PC-9 (cell line): ENCODE measurements around the gene SOX2. TPM values are rescaled to one million over a fixed set of nuclear protein-coding genes. Genes with fewer than 3 reads are reported as not detected.

Source experiments
- BruUV-seq: library from RNA; stranded (reverse); fragments of 400-500 nt; replicated peaks from 2 replicates; lab custom pipeline; 2021; lab: Mats Ljungman, UMichigan
- CTCF ChIA-PET: fragments of 300-600 bp; sonication (Branson Sonifier 250); formaldehyde crosslinking; loops from one replicate; lab custom pipeline; 2022; ENCODE audit warnings: antibody characterized with exemption; lab: Charles Lee
- POLR2A ChIA-PET: fragments of 300-600 bp; sonication (Branson Sonifier 250); formaldehyde crosslinking; loops from one replicate; lab custom pipeline; 2022; ENCODE audit warnings: antibody characterized with exemption; ENCODE audit not compliant: unreplicated experiment; lab: Charles Lee
- DNase-seq, 2 experiments: peaks; one replicate each; pipeline versions ENCODE4 v3.0.0 to v3.0.0-alpha.2; 2015 to 2022; ENCODE audit warnings: mixed read lengths in 1 of 2
- H2AFZ ChIP-seq: fragments of 200-600 bp; sonication (generic); 2 replicates; pipeline ENCODE4 v1.8.1; 2017; ENCODE audit warnings: antibody characterized with exemption
- H3F3A ChIP-seq: fragments of 200-600 bp; sonication (generic); 2 replicates; pipeline ENCODE4 v1.8.1; 2017; ENCODE audit warnings: antibody characterized with exemption, mild to moderate bottlenecking, low read depth; ENCODE audit not compliant: insufficient read depth
- H3K27ac ChIP-seq: fragments of 200-600 bp; sonication (generic); 2 replicates; pipeline ENCODE4 v1.6.1; 2016; ENCODE audit warnings: mixed run types
- H3K27me3 ChIP-seq: fragments of 200-600 bp; sonication (generic); 2 replicates; pipeline ENCODE4 v1.6.1; 2016; ENCODE audit warnings: low read depth, mixed run types; ENCODE audit not compliant: insufficient read depth
- H3K36me3 ChIP-seq: fragments of 200-600 bp; sonication (generic); 2 replicates; pipeline ENCODE4 v1.6.1; 2016; ENCODE audit warnings: low read depth, mixed run types
- H3K4me1 ChIP-seq: fragments of 200-600 bp; sonication (generic); replicated peaks from 2 replicates; pipeline ENCODE4 v1.6.1; 2016; ENCODE audit warnings: mixed run types; ENCODE audit not compliant: insufficient read depth
- H3K4me2 ChIP-seq: fragments of 200-600 bp; sonication (generic); 2 replicates; pipeline ENCODE4 v1.6.1; 2017; ENCODE audit warnings: mixed run types
- H3K4me3 ChIP-seq: fragments of 200-600 bp; sonication (generic); 2 replicates; pipeline ENCODE4 v1.6.1; 2016; ENCODE audit warnings: mixed run types
- H3K79me2 ChIP-seq: fragments of 200-600 bp; sonication (generic); 2 replicates; pipeline ENCODE4 v1.6.1; 2017; ENCODE audit warnings: low read depth, mixed run types
- H3K9me2 ChIP-seq: fragments of 200-600 bp; sonication (generic); 2 replicates; pipeline ENCODE4 v1.8.1; 2017; ENCODE audit warnings: mild to moderate bottlenecking; ENCODE audit not compliant: insufficient read depth
- H3K9me3 ChIP-seq: fragments of 200-600 bp; sonication (generic); 2 replicates; pipeline ENCODE4 v1.8.1; 2016; ENCODE audit warnings: low read depth; ENCODE audit not compliant: insufficient read depth
- H4K20me1 ChIP-seq: fragments of 200-600 bp; sonication (generic); 2 replicates; pipeline ENCODE4 v1.8.1; 2017; ENCODE audit not compliant: insufficient read depth
- EZH2 ChIP-seq: fragments of 200-600 bp; sonication (generic); IDR thresholded peaks from 2 replicates; pipeline ENCODE4 v1.8.0; 2017; ENCODE audit warnings: antibody characterized with exemption, low read depth
- intact Hi-C: fragments of 100-400 bp; cut with micrococcal nuclease; formaldehyde crosslinking; loops from one replicate; pipeline ENCODE4 v1.10.0; 2022; ENCODE audit not compliant: unreplicated experiment
- total RNA-seq: library from RNA; stranded (reverse); gene quantifications from 2 replicates; pipeline ENCODE4 v1.2.3, GENCODE V29; 2021
- TF ChIP-seq, protein P1 (sequence below): fragments of 200-600 bp; sonication (generic); conservative IDR thresholded peaks from 2 replicates; pipeline ENCODE4 v1.6.1; 2017; ENCODE audit warnings: mixed run types, antibody characterized with exemption, mild to moderate bottlenecking, moderate library complexity

The SOX2 gene
- total RNA-seq, 1 experiment from 2014 or later, result not detected

DNA sequence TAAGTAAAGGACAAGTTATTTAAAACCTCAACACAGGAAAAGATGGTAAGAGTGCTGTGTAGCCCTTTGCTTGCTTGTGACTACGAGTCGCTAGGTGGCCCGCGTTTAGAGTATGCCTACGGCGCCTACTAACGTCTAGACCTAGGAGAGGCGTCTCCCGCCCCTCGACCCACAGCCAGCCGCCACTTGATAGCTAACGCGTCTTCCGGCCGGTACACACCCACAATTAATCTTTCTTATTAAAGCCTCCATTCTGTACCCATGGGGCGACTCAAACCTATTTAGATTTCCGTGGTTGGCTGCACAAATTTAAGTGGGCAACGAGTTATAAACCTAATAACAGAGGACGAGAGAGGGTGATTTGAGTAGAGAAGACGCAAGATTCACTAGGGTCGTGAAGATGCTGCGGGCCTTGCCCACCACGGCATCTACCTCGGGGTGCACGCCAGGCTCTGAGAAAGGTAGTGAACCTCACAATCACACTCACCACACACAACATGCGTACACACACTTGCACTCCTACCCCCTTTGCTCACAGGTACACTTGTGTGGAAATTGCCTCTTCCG, 12.0 kb downstream of the SOX2 start:
- no peak overlapping the region for H3K4me3 ChIP-seq
- H3K36me3 ChIP-seq, result no peaks in the 10 kb centered on the region
- ChIA-PET CTCF (no interaction called here), POLR2A (no interaction called here)
- no peaks in the 10 kb centered on the region for H4K20me1 ChIP-seq
- H3F3A ChIP-seq, result no peaks in the 10 kb centered on the region
- no peaks in the 10 kb centered on the region for H3K79me2 ChIP-seq
- H3K27me3 ChIP-seq, result peaks cover 22% of the 10 kb centered on the region
- H3K4me1 ChIP-seq, result no peaks in the 10 kb centered on the region
- peak in 1 of 2 experiments; percentile 12 for DNase-seq
- BruUV-seq, result no TSS peak
- H3K27ac ChIP-seq, result no peak overlapping the region
- no peak overlapping the region for H2AFZ ChIP-seq
- intact Hi-C loops, result no loop called here
- TF ChIP-seq EZH2, result no peak
- TF ChIP-seq, protein P1, sequence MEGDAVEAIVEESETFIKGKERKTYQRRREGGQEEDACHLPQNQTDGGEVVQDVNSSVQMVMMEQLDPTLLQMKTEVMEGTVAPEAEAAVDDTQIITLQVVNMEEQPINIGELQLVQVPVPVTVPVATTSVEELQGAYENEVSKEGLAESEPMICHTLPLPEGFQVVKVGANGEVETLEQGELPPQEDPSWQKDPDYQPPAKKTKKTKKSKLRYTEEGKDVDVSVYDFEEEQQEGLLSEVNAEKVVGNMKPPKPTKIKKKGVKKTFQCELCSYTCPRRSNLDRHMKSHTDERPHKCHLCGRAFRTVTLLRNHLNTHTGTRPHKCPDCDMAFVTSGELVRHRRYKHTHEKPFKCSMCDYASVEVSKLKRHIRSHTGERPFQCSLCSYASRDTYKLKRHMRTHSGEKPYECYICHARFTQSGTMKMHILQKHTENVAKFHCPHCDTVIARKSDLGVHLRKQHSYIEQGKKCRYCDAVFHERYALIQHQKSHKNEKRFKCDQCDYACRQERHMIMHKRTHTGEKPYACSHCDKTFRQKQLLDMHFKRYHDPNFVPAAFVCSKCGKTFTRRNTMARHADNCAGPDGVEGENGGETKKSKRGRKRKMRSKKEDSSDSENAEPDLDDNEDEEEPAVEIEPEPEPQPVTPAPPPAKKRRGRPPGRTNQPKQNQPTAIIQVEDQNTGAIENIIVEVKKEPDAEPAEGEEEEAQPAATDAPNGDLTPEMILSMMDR, result no peak
- H3K9me3 ChIP-seq, result no peaks in the 10 kb centered on the region
- H3K9me2 ChIP-seq, result no peaks in the 10 kb centered on the region
- H3K4me2 ChIP-seq, result no peak overlapping the region

- no peak overlapping the region for H2AFZ ChIP-seq
- intact Hi-C loops, result no loop called here
- peaks cover 29% of the 10 kb centered on the region for H3K27me3 ChIP-seq
- TF ChIP-seq, protein P1, result no peak
- no peak for TF ChIP-seq EZH2
- no peak overlapping the region for H3K4me3 ChIP-seq
- POLR2A ChIA-PET, result no interaction called here
- no peaks in the 10 kb centered on the region for H4K20me1 ChIP-seq
- H3F3A ChIP-seq, result no peaks in the 10 kb centered on the region
- no peaks in the 10 kb centered on the region for H3K36me3 ChIP-seq
- H3K9me3 ChIP-seq, result no peaks in the 10 kb centered on the region
- no peaks in the 10 kb centered on the region for H3K4me1 ChIP-seq
- no peak overlapping the region for H3K4me2 ChIP-seq
- no TSS peak for BruUV-seq
- H3K9me2 ChIP-seq, result no peaks in the 10 kb centered on the region
- CTCF ChIA-PET, result interaction anchor here (0.6 kb wide), 1 partner anchor 421 kb away, joined by 3 read pairs; no protein-coding TSS in a partner anchor
- H3K79me2 ChIP-seq, result no peaks in the 10 kb centered on the region
- DNase-seq, result peak in 1 of 2 experiments; percentile 30
- H3K27ac ChIP-seq, result no peak overlapping the region
Observed at GRCh38 chr3:181724192-181724965, 12.7 kb downstream of the SOX2 start.

GRCh38 chr3:181725131-181725731, 13.5 kb downstream of the SOX2 start:
- Histone ChIP-seq H4K20me1 (no peaks in the 10 kb centered on the region), H3K4me3 (no peak overlapping the region), H3F3A (no peaks in the 10 kb centered on the region), H3K27me3 (peaks cover 34% of the 10 kb centered on the region), H3K27ac (no peak overlapping the region), H3K9me2 (no peaks in the 10 kb centered on the region), H3K36me3 (no peaks in the 10 kb centered on the region), H3K79me2 (no peaks in the 10 kb centered on the region), H2AFZ (no peak overlapping the region), H3K9me3 (no peaks in the 10 kb centered on the region), H3K4me1 (no peaks in the 10 kb centered on the region), H3K4me2 (no peak overlapping the region)
- ChIA-PET POLR2A (no interaction called here), CTCF (interaction anchor here (0.6 kb wide), 2 partner anchors 162 to 420 kb away, joined by 3 to 9 read pairs; no protein-coding TSS in a partner anchor)
- TF ChIP-seq, protein P1, result no peak
- no peak for TF ChIP-seq EZH2
- peak in 1 of 2 experiments; percentile 4 for DNase-seq
- no TSS peak for BruUV-seq
- intact Hi-C loops, result no loop called here
